ENCODE measurements around the gene IL24. TPM values are rescaled to one million over a fixed set of nuclear protein-coding genes. Genes with fewer than 3 reads are reported as not detected.

IL24 gene
- total RNA-seq, 2 experiments from 2014 or later = not detected

DNA sequence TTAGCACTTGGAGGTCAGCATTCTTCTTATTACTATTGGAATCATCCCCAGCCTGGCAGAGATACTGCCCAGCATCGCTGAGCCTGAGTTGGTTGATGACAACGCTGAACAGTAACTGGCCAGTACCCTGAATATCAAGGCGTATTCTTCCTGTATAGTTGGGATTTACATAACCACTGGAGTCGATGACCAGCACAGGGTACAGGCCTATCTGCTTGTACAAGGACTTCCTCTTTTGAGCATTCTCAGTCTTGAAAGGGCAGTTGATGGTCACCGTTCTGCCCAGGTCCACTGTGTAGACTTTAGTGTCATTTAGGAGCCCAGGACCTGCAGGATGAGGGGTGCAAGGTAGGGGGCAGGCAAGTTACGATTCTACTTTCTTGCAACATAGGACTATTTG, 40.2 kb downstream of the IL24 start:
- no peak for DNase-seq

DNA sequence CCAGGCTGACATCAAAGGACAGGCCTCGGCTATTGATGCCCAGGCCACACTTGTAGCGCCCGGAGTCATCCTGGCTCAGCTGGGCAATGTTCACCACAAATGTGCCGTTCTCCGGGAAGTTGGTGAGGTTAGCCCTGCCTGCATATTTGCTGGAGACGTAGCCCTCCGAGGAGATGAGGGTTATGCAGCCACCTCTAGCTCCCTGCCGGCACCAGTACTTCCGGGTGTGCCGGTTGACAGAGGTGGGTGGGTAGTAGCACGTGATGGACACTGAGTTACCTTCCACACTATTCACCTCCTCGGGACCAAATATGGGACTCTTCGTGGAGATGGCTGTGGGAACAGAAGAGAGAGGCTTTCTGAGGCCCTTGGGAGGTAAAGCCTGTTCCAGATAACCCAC, 41.9 kb downstream of the IL24 start:
- no peaks in the 10 kb centered on the region for H3K9me3 Mint-ChIP-seq
- ChIA-PET POLR2A (interaction anchor here (0.7 kb wide), 1 partner anchor 468 kb away, joined by 3 read pairs; no protein-coding TSS in a partner anchor), CTCF (interaction anchor here (1.1 to 2.4 kb wide), 2 partner anchors 10 to 27 kb away, joined by 3 to 5 read pairs; no protein-coding TSS in a partner anchor)
- H3K27me3 Mint-ChIP-seq = peaks cover 4% of the 10 kb centered on the region
- no peaks in the 10 kb centered on the region for H3K4me1 Mint-ChIP-seq
- no peaks in the 10 kb centered on the region for H3K36me3 Mint-ChIP-seq (ENCODE audit: low read depth)
- no peak overlapping the region for H3K4me3 Mint-ChIP-seq
- H3K27ac Mint-ChIP-seq = no peak overlapping the region
- DNase-seq = no peak

More for the DNA sequence above, 40.2 kb downstream of the IL24 start:
- ChIA-PET CTCF (interaction anchor here (1.1 to 2.7 kb wide), 3 partner anchors 10 to 45 kb away, joined by 4 to 20 read pairs (median 11); partner anchors contain the start of gene PIGR), POLR2A (no interaction called here)
- no peaks in the 10 kb centered on the region for H3K27me3 Mint-ChIP-seq
- no peaks in the 10 kb centered on the region for H3K36me3 Mint-ChIP-seq (ENCODE audit: low read depth)
- H3K4me1 Mint-ChIP-seq = peaks cover 6% of the 10 kb centered on the region
- H3K4me3 Mint-ChIP-seq = no peak overlapping the region
- H3K27ac Mint-ChIP-seq = no peak overlapping the region
- no peaks in the 10 kb centered on the region for H3K9me3 Mint-ChIP-seq

DNA sequence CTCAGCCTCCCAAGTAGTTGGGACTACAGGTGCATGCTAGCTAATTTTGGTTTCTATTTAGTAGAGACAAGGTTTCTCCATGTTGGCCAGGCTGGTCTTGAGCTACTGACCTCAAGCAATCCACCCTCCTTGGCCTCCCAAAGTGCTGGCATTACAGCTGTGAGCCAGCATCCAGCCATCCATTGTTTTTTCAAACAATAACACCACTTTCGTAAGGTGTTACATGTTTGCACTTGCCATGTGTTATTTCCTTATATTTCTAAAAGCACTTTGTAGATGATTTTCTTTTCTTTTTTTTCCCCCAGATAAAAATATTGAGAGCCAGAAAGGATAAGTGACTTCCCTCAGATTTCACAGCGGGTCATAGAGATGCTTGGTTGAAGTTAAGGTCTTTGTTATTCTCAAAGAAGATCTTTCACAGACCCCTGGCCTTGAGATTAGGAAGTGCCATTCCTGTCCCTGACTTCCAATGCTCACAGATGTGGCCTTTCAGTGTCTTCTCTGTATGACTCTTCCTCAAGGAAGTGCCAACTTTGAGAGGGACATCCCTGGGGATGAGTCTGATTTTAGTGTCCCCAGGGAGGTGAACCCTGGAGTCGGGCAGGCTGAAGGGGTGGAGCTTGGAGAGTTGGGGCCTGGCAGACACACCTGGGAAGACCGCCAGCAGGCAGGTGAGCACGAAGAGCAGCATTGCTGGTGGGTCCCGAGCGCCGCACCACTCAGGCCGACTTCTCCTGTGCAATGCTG, 42.8 kb downstream of the IL24 start:
- CTCF ChIA-PET = interaction anchor here (1.1 to 2.4 kb wide), 2 partner anchors 9 to 28 kb away, joined by 3 to 5 read pairs; no protein-coding TSS in a partner anchor
- POLR2A ChIA-PET = no interaction called here
- H3K4me3 Mint-ChIP-seq = no peak overlapping the region
- no peaks in the 10 kb centered on the region for H3K9me3 Mint-ChIP-seq
- DNase-seq = no peak
- peaks cover 4% of the 10 kb centered on the region for H3K27me3 Mint-ChIP-seq
- H3K4me1 Mint-ChIP-seq = no peaks in the 10 kb centered on the region
- no peak overlapping the region for H3K27ac Mint-ChIP-seq
- no peaks in the 10 kb centered on the region for H3K36me3 Mint-ChIP-seq (ENCODE audit: low read depth)

DNA sequence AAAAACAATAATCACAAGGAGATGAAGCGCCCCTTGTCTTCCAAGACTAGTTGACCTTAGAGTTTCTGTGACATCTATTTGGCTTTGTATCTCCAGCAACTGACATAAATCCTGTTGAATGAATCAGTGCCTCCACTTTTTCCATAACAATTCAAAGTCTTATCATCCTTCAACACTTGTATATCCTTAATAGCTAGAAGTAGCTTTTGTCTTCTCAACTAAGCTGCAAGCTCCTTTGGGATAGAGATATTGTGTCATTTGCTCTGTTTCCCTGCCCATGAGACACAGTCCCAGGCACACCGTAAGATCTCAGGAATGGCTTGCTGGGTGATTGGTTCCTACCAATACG, 43.3 kb downstream of the IL24 start:
- no peak for DNase-seq
- H3K4me3 Mint-ChIP-seq = no peak overlapping the region
- CTCF ChIA-PET = interaction anchor here (2.4 kb wide), 1 partner anchor 9 kb away, joined by 5 read pairs; no protein-coding TSS in a partner anchor
- H3K27me3 Mint-ChIP-seq = peaks cover 4% of the 10 kb centered on the region
- no peaks in the 10 kb centered on the region for H3K36me3 Mint-ChIP-seq (ENCODE audit: low read depth)
- no peak overlapping the region for H3K27ac Mint-ChIP-seq
- POLR2A ChIA-PET = no interaction called here
- H3K9me3 Mint-ChIP-seq = no peaks in the 10 kb centered on the region
- H3K4me1 Mint-ChIP-seq = no peaks in the 10 kb centered on the region

DNA sequence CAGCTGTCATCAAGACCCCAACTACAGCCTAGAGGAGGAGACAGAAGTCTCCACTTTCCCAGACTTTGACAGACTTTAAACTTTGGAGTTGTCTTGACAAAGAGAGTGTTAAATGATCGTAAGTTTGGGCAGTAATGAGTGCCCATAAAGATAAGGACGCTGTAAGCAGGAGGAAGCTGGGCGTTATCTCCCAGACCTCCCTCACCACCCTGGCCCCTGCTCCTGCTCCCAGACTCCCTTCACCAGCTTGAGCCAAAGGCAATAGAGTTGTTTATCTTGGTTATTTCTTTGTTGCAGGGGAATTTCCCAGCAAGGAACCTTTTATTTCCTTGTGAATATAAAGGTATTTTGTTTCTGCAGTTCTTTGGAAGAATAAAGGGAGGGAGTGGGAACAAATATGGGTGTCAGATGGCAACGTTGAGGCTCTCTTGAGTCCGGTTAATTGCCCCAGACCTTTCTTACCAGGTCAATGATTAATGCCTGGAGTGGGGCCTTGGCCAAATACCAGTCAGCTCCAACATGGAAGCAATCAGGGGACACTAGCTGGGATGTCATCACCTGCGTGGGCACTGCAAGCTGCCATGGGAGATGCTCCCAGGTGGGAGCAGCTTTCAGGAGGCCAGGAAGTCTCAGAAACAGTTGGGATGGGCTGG, 44.6 kb downstream of the IL24 start:
- no peaks in the 10 kb centered on the region for H3K36me3 Mint-ChIP-seq (ENCODE audit: low read depth)
- DNase-seq = no peak
- ChIA-PET POLR2A (no interaction called here), CTCF (interaction anchor here (0.7 to 3.1 kb wide), 7 partner anchors 8 to 40 kb away, joined by 3 to 6 read pairs (median 4); partner anchors contain the start of gene FCMR)
- no peak overlapping the region for H3K27ac Mint-ChIP-seq
- no peak overlapping the region for H3K4me3 Mint-ChIP-seq
- H3K9me3 Mint-ChIP-seq = no peaks in the 10 kb centered on the region
- no peaks in the 10 kb centered on the region for H3K4me1 Mint-ChIP-seq
- H3K27me3 Mint-ChIP-seq = peaks cover 9% of the 10 kb centered on the region

- DNase-seq = no peak
- no peaks in the 10 kb centered on the region for H3K4me1 Mint-ChIP-seq
- POLR2A ChIA-PET = no interaction called here
- H3K27me3 Mint-ChIP-seq = peaks cover 11% of the 10 kb centered on the region
- no peak overlapping the region for H3K4me3 Mint-ChIP-seq
- H3K27ac Mint-ChIP-seq = no peak overlapping the region
- no peaks in the 10 kb centered on the region for H3K9me3 Mint-ChIP-seq
- no peaks in the 10 kb centered on the region for H3K36me3 Mint-ChIP-seq (ENCODE audit: low read depth)
- CTCF ChIA-PET = interaction anchor here (1.5 kb wide), 1 partner anchor 19 kb away, joined by 4 read pairs; no protein-coding TSS in a partner anchor
These were observed 47.5 kb downstream of the IL24 start for GRCh38 chr1:206944703-206945102.

- Mint-ChIP-seq H3K4me1 (no peaks in the 10 kb centered on the region), H3K9me3 (peaks cover under 1% of the 10 kb centered on the region), H3K36me3 (ENCODE audit: low read depth) (no peaks in the 10 kb centered on the region), H3K27ac (no peak overlapping the region), H3K4me3 (no peak overlapping the region), H3K27me3 (peaks cover 11% of the 10 kb centered on the region)
- no peak for DNase-seq
- ChIA-PET CTCF (interaction anchor here (0.6 to 3.8 kb wide), 5 partner anchors 10 to 60 kb away, joined by 3 to 20 read pairs (median 4); no protein-coding TSS in a partner anchor), POLR2A (no interaction called here)
These were observed 48.5 kb downstream of the IL24 start for GRCh38 chr1:206945779-206946178.

GRCh38 chr1:206946261-206946660, 49.0 kb downstream of the IL24 start, which contains the start of gene PIGR:
PIGR (minus strand) TSS chr1:206946466; CDS start chr1:206940531, 5,935 bp downstream.
- ChIA-PET POLR2A (no interaction called here), CTCF (interaction anchor here (0.6 to 3.8 kb wide), 6 partner anchors 10 to 212 kb away, joined by 3 to 20 read pairs (median 4); no protein-coding TSS in a partner anchor)
- H3K9me3 Mint-ChIP-seq = peaks cover 2% of the 10 kb centered on the region

GRCh38 chr1:206947255-206947654, 50.0 kb downstream of the IL24 start:
- no peak for DNase-seq
- peaks cover 11% of the 10 kb centered on the region for H3K27me3 Mint-ChIP-seq
- H3K9me3 Mint-ChIP-seq = peaks cover 2% of the 10 kb centered on the region
- ChIA-PET POLR2A (no interaction called here), CTCF (interaction anchor here (0.6 to 3.8 kb wide), 5 partner anchors 11 to 267 kb away, joined by 3 to 20 read pairs (median 3); no protein-coding TSS in a partner anchor)
- H3K4me3 Mint-ChIP-seq = no peak overlapping the region
- no peak overlapping the region for H3K27ac Mint-ChIP-seq
- no peaks in the 10 kb centered on the region for H3K36me3 Mint-ChIP-seq (ENCODE audit: low read depth)
- H3K4me1 Mint-ChIP-seq = no peaks in the 10 kb centered on the region

More at GRCh38 chr1:206946261-206946660, 49.0 kb downstream of the IL24 start, which contains the start of gene PIGR:
- Mint-ChIP-seq H3K36me3 (ENCODE audit: low read depth) (no peaks in the 10 kb centered on the region), H3K4me3 (no peak within 1 kb of the TSS), H3K27me3 (peaks cover 11% of the 10 kb centered on the region), H3K27ac (no peak within 1 kb of the TSS), H3K4me1 (no peaks in the 10 kb centered on the region)
- no peak for DNase-seq

DNA sequence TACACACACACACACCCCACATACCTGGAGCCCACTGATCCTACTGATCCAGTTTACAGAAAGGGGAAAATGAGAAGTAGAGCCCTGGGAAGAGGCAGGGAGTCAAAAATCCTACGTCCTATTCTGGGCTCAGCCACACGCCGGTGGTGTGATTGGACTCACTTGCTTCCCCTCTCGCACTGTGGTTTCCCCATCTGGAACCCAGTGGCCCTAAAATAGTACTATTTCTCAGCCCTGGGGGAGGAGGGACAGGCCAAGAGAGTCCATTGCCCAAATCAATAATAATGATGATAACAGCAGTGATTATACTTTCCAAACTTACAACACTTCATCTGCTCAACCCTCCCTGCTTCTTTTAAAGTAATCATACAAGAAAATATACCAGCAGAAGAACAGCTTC, 52.0 kb downstream of the IL24 start:
- ChIA-PET CTCF (interaction anchor here (1.0 to 1.6 kb wide), 4 partner anchors 9 to 32 kb away, joined by 3 to 5 read pairs (median 4); no protein-coding TSS in a partner anchor), POLR2A (no interaction called here)
- Mint-ChIP-seq H3K36me3 (ENCODE audit: low read depth) (no peaks in the 10 kb centered on the region), H3K27me3 (peaks cover 7% of the 10 kb centered on the region), H3K4me3 (no peak overlapping the region), H3K9me3 (peaks cover 2% of the 10 kb centered on the region), H3K27ac (no peak overlapping the region), H3K4me1 (peaks cover 3% of the 10 kb centered on the region)
- DNase-seq = no peak

- H3K27ac Mint-ChIP-seq = no peak overlapping the region
- peaks cover 7% of the 10 kb centered on the region for H3K27me3 Mint-ChIP-seq
- H3K36me3 Mint-ChIP-seq (ENCODE audit: low read depth) = no peaks in the 10 kb centered on the region
- H3K4me3 Mint-ChIP-seq = no peak overlapping the region
- peaks cover 7% of the 10 kb centered on the region for H3K4me1 Mint-ChIP-seq
- DNase-seq = no peak
- CTCF ChIA-PET = interaction anchor here (1.3 to 1.6 kb wide), 3 partner anchors 9 to 32 kb away, joined by 3 to 5 read pairs (median 4); no protein-coding TSS in a partner anchor
- POLR2A ChIA-PET = no interaction called here
- peaks cover 2% of the 10 kb centered on the region for H3K9me3 Mint-ChIP-seq
These were observed 52.4 kb downstream of the IL24 start for GRCh38 chr1:206949641-206950040.

GRCh38 chr1:206951318-206952100, 54.3 kb downstream of the IL24 start:
- no peaks in the 10 kb centered on the region for H3K36me3 Mint-ChIP-seq (ENCODE audit: low read depth)
- peaks cover 2% of the 10 kb centered on the region for H3K9me3 Mint-ChIP-seq
- H3K27ac Mint-ChIP-seq = no peak overlapping the region
- DNase-seq = no peak
- CTCF ChIA-PET = interaction anchor here (1.0 to 2.2 kb wide), 6 partner anchors 10 to 306 kb away, joined by 3 to 6 read pairs (median 4); partner anchors contain the start of gene FCAMR
- peaks cover 18% of the 10 kb centered on the region for H3K4me1 Mint-ChIP-seq
- POLR2A ChIA-PET = no interaction called here
- peaks cover 2% of the 10 kb centered on the region for H3K27me3 Mint-ChIP-seq
- H3K4me3 Mint-ChIP-seq = no peak overlapping the region

Data from activated CD4-positive, alpha-beta T cell treated with anti-CD3 and anti-CD28 coated beads, Interleukin-2, amount 10 ng/mL, durations not matched to agents 7 days and 5 days (primary cell).